Endothelial cell of umbilical vein (primary cell): ENCODE results near the gene PEX16. TPM values are rescaled to one million over a fixed set of nuclear protein-coding genes. Genes with fewer than 3 reads are reported as not detected.

Source experiments
- BruUV-seq: library from RNA; stranded (reverse); fragments of 400-500 nt; replicated peaks from 2 replicates; lab custom pipeline; 2021; lab: Mats Ljungman, UMichigan
- CTCF ChIA-PET: fragments of 300-600, 350-600 bp; sonication (Branson Sonifier 250); formaldehyde crosslinking; loops from one replicate; lab custom pipeline; 2021; ENCODE audit warnings: antibody characterized with exemption, inconsistent platforms; lab: Charles Lee
- POLR2A ChIA-PET: fragments of 300-600, 350-600 bp; sonication (Branson Sonifier 250); formaldehyde crosslinking; loops from one replicate; lab custom pipeline; 2021; ENCODE audit warnings: antibody characterized with exemption, inconsistent platforms; lab: Charles Lee
- DNase-seq: peaks from one replicate; pipeline ENCODE4 v3.0.0-alpha.2; 2011; ENCODE audit warnings: low read depth, low spot score
- FAIRE-seq: peaks from 2 replicates; lab custom pipeline; 2011; peaks lifted over from hg19 to GRCh38; lab: Jason Lieb, UNC
- H2AFZ ChIP-seq: 2 replicates; pipeline ENCODE4 v1.6.0; 2012; ENCODE audit warnings: low read depth, low read length, control low read depth, inconsistent platforms
- H3K27ac ChIP-seq: 2 replicates; pipeline ENCODE4 v1.5.1; 2011; ENCODE audit warnings: low read depth, mild to moderate bottlenecking, control low read depth, low read length, moderate library complexity; ENCODE audit not compliant: insufficient read depth
- H3K27me3 ChIP-seq, 2 experiments: 2 replicates each; pipeline versions ENCODE4 v1.6.0 to v1.6.1; 2011; ENCODE audit warnings: low read length in 2 of 2, mixed read lengths in 1 of 2; ENCODE audit not compliant: control insufficient read depth in 2 of 2, insufficient read depth in 2 of 2
- H3K36me3 ChIP-seq, 2 experiments: 2 replicates in 1 of 2; 3 replicates in 1 of 2; pipeline ENCODE4 v1.5.1; 2011; ENCODE audit warnings: low read length in 2 of 2, mild to moderate bottlenecking in 1 of 2, moderate library complexity in 1 of 2; ENCODE audit not compliant: control insufficient read depth in 2 of 2, insufficient read depth in 2 of 2; ENCODE audit errors: extremely low read depth in 1 of 2
- H3K4me1 ChIP-seq: 3 replicates; pipeline ENCODE4 v1.5.1; 2011; ENCODE audit warnings: mild to moderate bottlenecking, low read length; ENCODE audit not compliant: control insufficient read depth, insufficient read depth; ENCODE audit errors: extremely low read depth
- H3K4me2 ChIP-seq: 2 replicates; pipeline ENCODE4 v1.6.1; 2011; ENCODE audit warnings: low read length, control low read depth, mixed read lengths; ENCODE audit not compliant: insufficient read depth
- H3K4me3 ChIP-seq, 3 experiments: fragments of 200-600 bp in 1 of 3; sonication (generic), shearing (Covaris generic) in 1 of 3; replicated peaks in 1 of 3; 2 replicates each; pipeline ENCODE4 v1.5.1; 2011 to 2016; ENCODE audit warnings: control low read depth in 3 of 3, low read length in 3 of 3, mild to moderate bottlenecking in 2 of 3, inconsistent platforms in 1 of 3, low read depth in 1 of 3, moderate library complexity in 1 of 3; ENCODE audit not compliant: insufficient read depth in 1 of 3
- H3K79me2 ChIP-seq: 2 replicates; pipeline ENCODE4 v1.6.0; 2012; ENCODE audit warnings: low read length, inconsistent platforms; ENCODE audit not compliant: control insufficient read depth, insufficient read depth
- H3K9ac ChIP-seq: replicated peaks from 2 replicates; pipeline ENCODE3; 2011; ENCODE audit warnings: low read length, control low read depth; ENCODE audit not compliant: insufficient read depth; ENCODE audit errors: extremely low read depth
- H3K9me1 ChIP-seq: replicated peaks from 3 replicates; pipeline ENCODE4 v1.6.0; 2011; ENCODE audit warnings: mild to moderate bottlenecking, low read length; ENCODE audit not compliant: control insufficient read depth, insufficient read depth; ENCODE audit errors: extremely low read depth
- H3K9me3 ChIP-seq: replicated peaks from 2 replicates; pipeline ENCODE4 v1.5.1; 2012; ENCODE audit warnings: low read length, inconsistent platforms; ENCODE audit not compliant: control insufficient read depth, insufficient read depth
- H4K20me1 ChIP-seq: replicated peaks from 2 replicates; pipeline ENCODE3; 2011; ENCODE audit warnings: mild to moderate bottlenecking, low read length; ENCODE audit not compliant: control insufficient read depth, insufficient read depth; ENCODE audit errors: extremely low read depth
- EZH2 ChIP-seq: IDR thresholded peaks from 2 replicates; pipeline ENCODE4 v1.6.1; 2012; ENCODE audit warnings: borderline replicate concordance, low read depth, mild to moderate bottlenecking, moderate library complexity, low read length, inconsistent platforms; ENCODE audit not compliant: severe bottlenecking
- FOS ChIP-seq: IDR thresholded peaks from 2 replicates; pipeline ENCODE4 v1.6.1; 2011; ENCODE audit warnings: mild to moderate bottlenecking, low read length, moderate library complexity, borderline replicate concordance; ENCODE audit not compliant: insufficient read depth
- GATA2 ChIP-seq: IDR thresholded peaks from 2 replicates; pipeline ENCODE4 v1.7.0; 2011; ENCODE audit warnings: low read depth, mild to moderate bottlenecking, moderate library complexity, mixed read lengths, low read length; ENCODE audit not compliant: insufficient read length, insufficient read depth
- JUN ChIP-seq: IDR thresholded peaks from 2 replicates; pipeline ENCODE4 v1.6.1; 2011; ENCODE audit warnings: borderline replicate concordance, low read depth; ENCODE audit not compliant: insufficient read length, insufficient read depth
- MYC ChIP-seq: IDR thresholded peaks from one replicate; pipeline ENCODE4 v1.6.1; 2011; ENCODE audit warnings: mild to moderate bottlenecking, low read depth, low read length
- POLR2A ChIP-seq: IDR thresholded peaks from 2 replicates; pipeline ENCODE4 v1.6.1; 2012; ENCODE audit warnings: low read depth, mild to moderate bottlenecking, control low read depth, low read length
- POLR2AphosphoS5 ChIP-seq: IDR thresholded peaks from 2 replicates; pipeline ENCODE4 v1.6.1; 2012; ENCODE audit warnings: low read depth, mild to moderate bottlenecking, control low read depth, low read length, moderate library complexity; ENCODE audit not compliant: insufficient read depth
- dilution Hi-C: fragments of 300-500 bp; cut with MboI; formaldehyde crosslinking; loops from one replicate; pipeline ENCODE4 v1.15.0; 2019; ENCODE audit warnings: low sequenced_read_pairs; ENCODE audit not compliant: extremely low pct_ligation_motif_present
- intact Hi-C: fragments of 100-400 bp; cut with micrococcal nuclease; formaldehyde crosslinking; loops from one replicate; pipeline ENCODE4 v1.10.0; 2022
- polyA plus RNA-seq, 4 experiments: library from polyadenylated mRNA; depleted of rRNA in 3 of 4; stranded (reverse) in 3 of 4; unstranded in 1 of 4; fragments of >200 nt; gene quantifications; 2 replicates each; pipeline versions ENCODE4 v1.2.1 to v1.2.3, GENCODE V29; 2011 to 2012; ENCODE audit warnings: missing spikeins in 1 of 4
- total RNA-seq: library from RNA; stranded (reverse); gene quantifications from 2 replicates; pipeline ENCODE4 v1.2.3, GENCODE V29; 2021
- TF ChIP-seq, protein P1 (sequence below): IDR thresholded peaks from 2 replicates; pipeline ENCODE4 v1.6.1; 2011; ENCODE audit not compliant: insufficient read depth, insufficient read length
- TF ChIP-seq, protein P2 (sequence below), 2 donors: IDR thresholded peaks; 1 replicate in 1 of 2; 2 replicates in 1 of 2; pipeline ENCODE4 v1.5.1; 2011; ENCODE audit warnings: low read length in 2 of 2, mild to moderate bottlenecking in 2 of 2, moderate library complexity in 2 of 2, control low read depth in 1 of 2, inconsistent platforms in 1 of 2, low read depth in 1 of 2; ENCODE audit not compliant: insufficient read depth in 1 of 2; ENCODE audit errors: extremely low read depth in 1 of 2

PEX16 gene
- total and polyA plus RNA-seq, 2 donors (not counting 3 experiments of a cell fraction or from before 2014, with no cell fraction given): 27.4 to 32.2 TPM

DNA sequence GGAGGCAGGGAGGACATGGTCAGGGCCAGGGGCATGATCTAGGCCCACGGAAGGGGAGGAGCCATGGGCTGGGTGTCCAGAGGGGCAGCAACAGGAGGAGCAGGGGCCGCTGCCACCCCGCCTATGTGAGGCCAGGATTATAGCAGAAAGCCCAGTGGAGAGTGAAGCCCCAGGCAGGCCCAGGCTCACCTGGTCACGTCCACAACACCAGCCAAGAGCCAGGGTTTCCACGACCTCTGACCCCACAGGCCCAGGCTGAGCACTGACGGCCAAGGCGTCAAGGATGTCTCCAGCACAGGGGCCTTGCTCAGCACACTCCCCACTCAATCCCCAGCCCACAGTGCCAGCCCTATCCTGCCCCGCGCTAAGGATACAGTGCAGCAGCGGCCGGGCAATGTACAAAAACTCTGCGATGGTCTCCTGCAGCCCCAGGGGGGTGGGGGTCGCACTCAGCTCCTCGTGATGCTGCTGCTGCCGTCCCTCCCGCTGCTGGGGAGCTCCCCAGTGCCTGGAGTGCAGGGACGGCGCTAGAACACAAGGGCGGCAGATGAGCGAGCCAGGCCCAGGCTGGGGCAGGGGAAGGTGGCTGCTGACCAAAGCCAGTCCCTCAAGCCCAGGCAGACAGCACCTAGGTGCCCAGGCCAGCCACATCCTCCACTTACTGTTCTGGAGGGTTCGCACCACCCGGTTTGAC, 3.6 kb downstream of the PEX16 start:
- intact Hi-C loops (no loop called here), dilution Hi-C loops (no loop called here)
- DNase-seq: no peak
- H3K27me3 ChIP-seq: no peaks in the 10 kb centered on the region
- no peak overlapping the region for H3K9ac ChIP-seq
- no peaks in the 10 kb centered on the region for H4K20me1 ChIP-seq
- no peak overlapping the region for H3K4me2 ChIP-seq
- H3K27ac ChIP-seq: no peak overlapping the region
- peaks cover 10% of the 10 kb centered on the region for H3K79me2 ChIP-seq
- BruUV-seq: no TSS peak
- H3K4me1 ChIP-seq: peaks cover 10% of the 10 kb centered on the region
- H3K36me3 ChIP-seq: peaks cover 0 to 48% of the 10 kb centered on the region in 2 experiments
- no peak for TF ChIP-seq MYC
- TF ChIP-seq JUN: no peak
- TF ChIP-seq, protein P1, sequence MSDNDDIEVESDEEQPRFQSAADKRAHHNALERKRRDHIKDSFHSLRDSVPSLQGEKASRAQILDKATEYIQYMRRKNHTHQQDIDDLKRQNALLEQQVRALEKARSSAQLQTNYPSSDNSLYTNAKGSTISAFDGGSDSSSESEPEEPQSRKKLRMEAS: no peak
- TF ChIP-seq POLR2AphosphoS5: no peak
- TF ChIP-seq, protein P2, sequence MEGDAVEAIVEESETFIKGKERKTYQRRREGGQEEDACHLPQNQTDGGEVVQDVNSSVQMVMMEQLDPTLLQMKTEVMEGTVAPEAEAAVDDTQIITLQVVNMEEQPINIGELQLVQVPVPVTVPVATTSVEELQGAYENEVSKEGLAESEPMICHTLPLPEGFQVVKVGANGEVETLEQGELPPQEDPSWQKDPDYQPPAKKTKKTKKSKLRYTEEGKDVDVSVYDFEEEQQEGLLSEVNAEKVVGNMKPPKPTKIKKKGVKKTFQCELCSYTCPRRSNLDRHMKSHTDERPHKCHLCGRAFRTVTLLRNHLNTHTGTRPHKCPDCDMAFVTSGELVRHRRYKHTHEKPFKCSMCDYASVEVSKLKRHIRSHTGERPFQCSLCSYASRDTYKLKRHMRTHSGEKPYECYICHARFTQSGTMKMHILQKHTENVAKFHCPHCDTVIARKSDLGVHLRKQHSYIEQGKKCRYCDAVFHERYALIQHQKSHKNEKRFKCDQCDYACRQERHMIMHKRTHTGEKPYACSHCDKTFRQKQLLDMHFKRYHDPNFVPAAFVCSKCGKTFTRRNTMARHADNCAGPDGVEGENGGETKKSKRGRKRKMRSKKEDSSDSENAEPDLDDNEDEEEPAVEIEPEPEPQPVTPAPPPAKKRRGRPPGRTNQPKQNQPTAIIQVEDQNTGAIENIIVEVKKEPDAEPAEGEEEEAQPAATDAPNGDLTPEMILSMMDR (IDR thresholded peaks at IDR 0.05; ENCODE audit: extremely low read depth in 1 of 2, insufficient read depth in 1 of 2, low read depth in 1 of 2, low read length in 2 of 2): no peak
- TF ChIP-seq EZH2: no peak
- no peak for TF ChIP-seq GATA2
- no peak for TF ChIP-seq POLR2A
- no peak for TF ChIP-seq FOS
- CTCF ChIA-PET: no interaction called here
- no peaks in the 10 kb centered on the region for H3K9me3 ChIP-seq
- no peak for FAIRE-seq
- no peaks in the 10 kb centered on the region for H3K9me1 ChIP-seq
- no peak overlapping the region for H3K4me3 ChIP-seq
- H2AFZ ChIP-seq: no peak overlapping the region
- POLR2A ChIA-PET: no interaction called here
